IMR-90 (cell line): ENCODE results near the gene PTCH1. TPM values are rescaled to one million over a fixed set of nuclear protein-coding genes. Genes with fewer than 3 reads are reported as not detected.

ENCODE experiments used
- ATAC-seq: fragments of 200-7000 bp; cut with Tn5 transposase; 2 replicates; pipeline ENCODE4 v1.9.1; 2020; ENCODE audit warnings: low read depth, mild to moderate bottlenecking, moderate library complexity
- BruUV-seq: library from RNA; stranded (reverse); fragments of 400-500 nt; replicated peaks from 2 replicates; lab custom pipeline; 2021; lab: Mats Ljungman, UMichigan
- CTCF ChIA-PET: fragments of 300-600 bp; formaldehyde crosslinking; extraction: SDS; loops from one replicate; lab custom pipeline; 2021; ENCODE audit warnings: antibody characterized with exemption; lab: Yijun Ruan, JAX
- POLR2A ChIA-PET: fragments of 300-600 bp; sonication (Branson Sonifier 250); formaldehyde crosslinking; loops from one replicate; lab custom pipeline; 2022; ENCODE audit warnings: antibody characterized with exemption; ENCODE audit not compliant: unreplicated experiment; lab: Charles Lee
- DNase-seq: peaks from one replicate; pipeline ENCODE4 v3.0.0; 2013
- H2AFZ ChIP-seq: replicated peaks from 2 replicates; pipeline ENCODE3; 2013; ENCODE audit warnings: low read length, mild to moderate bottlenecking; ENCODE audit not compliant: poor library complexity
- H2AK5ac ChIP-seq: 2 replicates; pipeline ENCODE4 v1.6.1; 2013; ENCODE audit warnings: low read depth, low read length, inconsistent platforms
- H2AK9ac ChIP-seq: replicated peaks from 2 replicates; pipeline ENCODE3; 2013; ENCODE audit warnings: mild to moderate bottlenecking, low read depth, low read length, moderate library complexity; ENCODE audit not compliant: poor library complexity
- H2BK120ac ChIP-seq: 2 replicates; pipeline ENCODE4 v1.6.1; 2013; ENCODE audit warnings: low read depth, low read length, inconsistent platforms
- H2BK15ac ChIP-seq: 3 replicates; pipeline ENCODE4 v1.6.1; 2013; ENCODE audit warnings: low read depth, low read length, inconsistent platforms
- H2BK20ac ChIP-seq: 2 replicates; pipeline ENCODE4 v1.6.1; 2013; ENCODE audit warnings: low read depth, mild to moderate bottlenecking, inconsistent platforms, low read length, moderate library complexity
- H2BK5ac ChIP-seq: 2 replicates; pipeline ENCODE4 v1.6.1; 2013; ENCODE audit warnings: mild to moderate bottlenecking, low read depth, low read length, inconsistent platforms; ENCODE audit not compliant: poor library complexity, severe bottlenecking
- H3K14ac ChIP-seq: replicated peaks from 2 replicates; pipeline ENCODE4 v1.6.1; 2013; ENCODE audit warnings: low read depth, low read length, inconsistent platforms
- H3K18ac ChIP-seq: 2 replicates; pipeline ENCODE4 v1.6.1; 2013; ENCODE audit warnings: low read depth, low read length, control low read depth
- H3K23ac ChIP-seq: 2 replicates; pipeline ENCODE4 v1.6.1; 2013; ENCODE audit warnings: low read depth, low read length, inconsistent platforms
- H3K27ac ChIP-seq: 2 replicates; pipeline ENCODE4 v1.5.1; 2013; ENCODE audit warnings: mild to moderate bottlenecking, control low read depth, low read length; ENCODE audit not compliant: insufficient read depth
- H3K27me3 ChIP-seq: 2 replicates; pipeline ENCODE4 v1.6.1; 2013; ENCODE audit warnings: low read length; ENCODE audit not compliant: control insufficient read depth, insufficient read depth
- H3K36me3 ChIP-seq: 2 replicates; pipeline ENCODE4 v1.6.1; 2013; ENCODE audit warnings: low read length, mixed read lengths; ENCODE audit not compliant: control insufficient read depth, insufficient read depth
- H3K4ac ChIP-seq: 2 replicates; pipeline ENCODE4 v1.6.1; 2013; ENCODE audit warnings: low read depth, low read length, inconsistent platforms
- H3K4me1 ChIP-seq: 2 replicates; pipeline ENCODE4 v1.6.1; 2013; ENCODE audit warnings: low read length, mixed read lengths; ENCODE audit not compliant: control insufficient read depth, insufficient read depth
- H3K4me2 ChIP-seq: 2 replicates; pipeline ENCODE4 v1.6.1; 2013; ENCODE audit warnings: low read depth, mild to moderate bottlenecking, control low read depth, low read length, moderate library complexity
- H3K4me3 ChIP-seq: 2 replicates; pipeline ENCODE4 v1.5.1; 2013; ENCODE audit warnings: low read depth, mild to moderate bottlenecking, control low read depth, low read length, moderate library complexity; ENCODE audit not compliant: insufficient read depth
- H3K56ac ChIP-seq: 2 replicates; pipeline ENCODE4 v1.6.1; 2013; ENCODE audit warnings: low read length, inconsistent platforms; ENCODE audit not compliant: insufficient read depth; ENCODE audit errors: extremely low read depth
- H3K79me1 ChIP-seq, 2 experiments: 2 replicates each; pipeline ENCODE4 v1.6.1; 2013; ENCODE audit warnings: low read length in 2 of 2, inconsistent platforms in 1 of 2, low read depth in 1 of 2
- H3K9ac ChIP-seq: 2 replicates; pipeline ENCODE4 v1.6.1; 2013; ENCODE audit warnings: low read depth, low read length, control low read depth
- H3K9me1 ChIP-seq: 2 replicates; pipeline ENCODE4 v1.6.1; 2013; ENCODE audit warnings: low read length, inconsistent platforms; ENCODE audit not compliant: insufficient read depth
- H3K9me3 ChIP-seq: 2 replicates; pipeline ENCODE4 v1.6.1; 2013; ENCODE audit warnings: low read length; ENCODE audit not compliant: control insufficient read depth, insufficient read depth
- H4K20me1 ChIP-seq: 2 replicates; pipeline ENCODE4 v1.6.1; 2013; ENCODE audit warnings: low read length, inconsistent platforms; ENCODE audit not compliant: insufficient read depth
- H4K5ac ChIP-seq: 2 replicates; pipeline ENCODE4 v1.6.1; 2013; ENCODE audit warnings: mild to moderate bottlenecking, low read depth, low read length, control low read depth
- H4K8ac ChIP-seq, 2 experiments: 2 replicates each; pipeline ENCODE4 v1.6.1; 2013; ENCODE audit warnings: low read depth in 2 of 2, low read length in 2 of 2, control low read depth in 1 of 2, inconsistent platforms in 1 of 2
- H4K91ac ChIP-seq: 2 replicates; pipeline ENCODE4 v1.6.1; 2013; ENCODE audit warnings: low read depth, low read length, inconsistent platforms; ENCODE audit not compliant: insufficient read depth
- BHLHE40 ChIP-seq: fragments of 150-350 bp; IDR thresholded peaks from 2 replicates; pipeline ENCODE4 v1.6.1; 2016; ENCODE audit warnings: mild to moderate bottlenecking, low read depth, low read length
- CEBPB ChIP-seq: IDR thresholded peaks from 2 replicates; pipeline ENCODE4 v1.6.1; 2012; ENCODE audit warnings: low read depth, low read length, improper control_type of control experiment
- CHD1 ChIP-seq: IDR thresholded peaks from 2 replicates; pipeline ENCODE4 v1.6.1; 2012; ENCODE audit warnings: low read depth, low read length, improper control_type of control experiment
- CTCF ChIP-seq: conservative IDR thresholded peaks from 2 replicates; pipeline ENCODE4 v1.5.1; 2012; ENCODE audit warnings: mild to moderate bottlenecking, low read depth, low read length, improper control_type of control experiment
- ELK1 ChIP-seq: fragments of 150-350 bp; IDR thresholded peaks from 2 replicates; pipeline ENCODE4 v1.6.1; 2016; ENCODE audit warnings: low read depth, mild to moderate bottlenecking, low read length, moderate library complexity, borderline replicate concordance
- FOS ChIP-seq: fragments of 150-350 bp; IDR thresholded peaks from 2 replicates; pipeline ENCODE4 v1.6.1; 2016; ENCODE audit warnings: low read depth, low read length
- MAFK ChIP-seq: IDR thresholded peaks from 2 replicates; pipeline ENCODE4 v1.6.1; 2012; ENCODE audit warnings: low read depth, low read length, improper control_type of control experiment
- MAZ ChIP-seq: IDR thresholded peaks from 2 replicates; pipeline ENCODE4 v1.6.1; 2012; ENCODE audit warnings: low read depth, mild to moderate bottlenecking, low read length, improper control_type of control experiment, moderate library complexity, borderline replicate concordance
- MXI1 ChIP-seq: IDR thresholded peaks from 2 replicates; pipeline ENCODE4 v1.6.1; 2012; ENCODE audit warnings: low read depth, mild to moderate bottlenecking, low read length, moderate library complexity, borderline replicate concordance
- NFE2L2 ChIP-seq: fragments of 150-350 bp; IDR thresholded peaks from 2 replicates; pipeline ENCODE4 v1.6.1; 2016; ENCODE audit warnings: low read depth, mild to moderate bottlenecking, low read length
- POLR2A ChIP-seq: IDR thresholded peaks from 2 replicates; pipeline ENCODE4 v1.6.1; 2012; ENCODE audit warnings: mild to moderate bottlenecking, low read depth, low read length
- RAD21 ChIP-seq: IDR thresholded peaks from 2 replicates; pipeline ENCODE4 v1.6.1; 2012; ENCODE audit warnings: low read length, improper control_type of control experiment
- RCOR1 ChIP-seq: IDR thresholded peaks from 2 replicates; pipeline ENCODE4 v1.6.1; 2012; ENCODE audit warnings: mild to moderate bottlenecking, low read length, improper control_type of control experiment; ENCODE audit not compliant: insufficient replicate concordance
- RFX5 ChIP-seq: IDR thresholded peaks from 2 replicates; pipeline ENCODE4 v1.8.0; 2012; ENCODE audit warnings: low read depth, mild to moderate bottlenecking, low read length, moderate library complexity
- SMC3 ChIP-seq: fragments of 150-350 bp; IDR thresholded peaks from 2 replicates; pipeline ENCODE4 v1.6.1; 2016; ENCODE audit warnings: low read depth, mild to moderate bottlenecking, antibody characterized with exemption, low read length, moderate library complexity
- USF2 ChIP-seq: fragments of 150-350 bp; IDR thresholded peaks from 2 replicates; pipeline ENCODE4 v1.6.1; 2017; ENCODE audit warnings: mild to moderate bottlenecking, antibody characterized with exemption, low read length, low read depth
- WGBS, 2 experiments: methylation state at CpG; one replicate each; pipeline versions ENCODE4 v1.1.5 to v1.1.7; 2013; ENCODE audit warnings: missing lambda C conversion rate in 2 of 2; ENCODE audit not compliant: insufficient read length in 1 of 2; ENCODE audit errors: extremely low coverage in 2 of 2; 5-methylcytosine and 5-hydroxymethylcytosine counted together
- dilution Hi-C: fragments of 300-500 bp; cut with HindIII; formaldehyde crosslinking; loops from one replicate; pipeline ENCODE4 v1.14.3; 2018; ENCODE audit warnings: low sequenced_read_pairs; ENCODE audit not compliant: unreplicated experiment
- in situ Hi-C: fragments of 300-500 bp; cut with MboI; formaldehyde crosslinking; loops from 3 replicates; pipeline ENCODE4 v1.14.3; 2019; ENCODE audit warnings: low sequenced_read_pairs, inconsistent platforms, mixed read lengths
- intact Hi-C: fragments of 100-400 bp; cut with micrococcal nuclease; formaldehyde crosslinking; loops from 2 replicates; pipeline ENCODE4 v1.10.0; 2022
- polyA plus RNA-seq, 3 experiments: library from polyadenylated mRNA; depleted of rRNA; stranded (reverse); fragments of >200 nt; gene quantifications; 2 replicates each; pipeline ENCODE4 v1.2.3, GENCODE V29; 2012; ENCODE audit warnings: low replicate concordance in 1 of 3
- total RNA-seq: library from RNA; depleted of rRNA; stranded (reverse); fragments of >200 nt; gene quantifications from 2 replicates; pipeline ENCODE4 v1.2.3, GENCODE V29; 2012

The PTCH1 gene
- total and polyA plus RNA-seq, 2 of the 4 experiments (the other 2 are of a cell fraction) = 4.1 to 5.0 TPM

GRCh38 chr9:95493402-95493801, 23.4 kb downstream of the PTCH1 start:
- Histone ChIP-seq H3K27ac (no peak overlapping the region), H3K14ac (no peak overlapping the region), H4K5ac (no peak overlapping the region), H2AFZ (no peak overlapping the region), H2BK5ac (no peak overlapping the region), H2BK20ac (no peak overlapping the region), H2BK120ac (no peak overlapping the region), H3K27me3 (no peaks in the 10 kb centered on the region), H4K91ac (no peak overlapping the region), H2AK5ac (no peak overlapping the region), H3K23ac (no peak overlapping the region), H3K9ac (no peak overlapping the region), H4K20me1 (peaks cover 41% of the 10 kb centered on the region), H3K4me3 (no peak overlapping the region), H3K4me1 (peaks cover 13% of the 10 kb centered on the region), H3K79me1 (peaks cover 29 to 55% of the 10 kb centered on the region in 2 experiments; a peak in 3 of 4 replicates), H3K18ac (no peak overlapping the region), H3K4me2 (no peak overlapping the region), H2AK9ac (no peak overlapping the region), H4K8ac (no peak overlapping the region), H3K9me1 (peaks cover 12% of the 10 kb centered on the region; the same call in 1 of the 2 replicates), H3K4ac (no peak overlapping the region), H3K9me3 (no peaks in the 10 kb centered on the region), H2BK15ac (no peak overlapping the region), H3K36me3 (peaks cover 4% of the 10 kb centered on the region; the same call in 1 of the 2 replicates), H3K56ac (no peak overlapping the region)
- in situ Hi-C loops = no loop called here
- no peak for DNase-seq
- no TSS peak for BruUV-seq
- TF ChIP-seq RAD21 = no peak
- TF ChIP-seq CHD1 = no peak
- TF ChIP-seq MAZ = no peak
- TF ChIP-seq POLR2A = no peak
- TF ChIP-seq CTCF = no peak
- no peak for TF ChIP-seq RFX5
- TF ChIP-seq USF2 = no peak
- no peak for TF ChIP-seq MXI1
- TF ChIP-seq BHLHE40 = no peak
- no peak for TF ChIP-seq ELK1
- TF ChIP-seq FOS = no peak
- TF ChIP-seq RCOR1 = no peak
- TF ChIP-seq CEBPB = no peak
- TF ChIP-seq MAFK = no peak
- no peak for TF ChIP-seq SMC3
- no peak for TF ChIP-seq NFE2L2
- ATAC-seq = no peak
- dilution Hi-C loops = no loop called here
- ChIA-PET POLR2A (no interaction called here), CTCF (no interaction called here)
- no CpG with 5 or more reads among the region's 5 CpGs for WGBS, 2 experiments
- intact Hi-C loops = no loop called here
